ENCODE measurements around the gene USP25. TPM values are rescaled to one million over a fixed set of nuclear protein-coding genes. Genes with fewer than 3 reads are reported as not detected.

Gene USP25
- total and polyA plus RNA-seq, 2 of the 8 experiments (the other 6 are each of a cell fraction or from before 2014, with no cell fraction given), result 11.2 to 48.1 TPM

GRCh38 chr21:15929536-15929935, 199.8 kb downstream of the USP25 start:
- POLR2A ChIA-PET (ENCODE audit: partially characterized antibody), result no interaction called here
- Histone ChIP-seq H3K4ac (replicated peaks; ENCODE audit: insufficient read length, low read depth, low read length) (no peak overlapping the region), H3K27ac (ENCODE audit: low read depth, low read length) (no peak overlapping the region), H3K4me1 (replicated peaks in 1 of 4; ENCODE audit: control insufficient read depth in 3 of 4, insufficient read depth in 4 of 4, low read length in 3 of 4) (no peaks in the 10 kb centered on the region), H2BK120ac (replicated peaks; ENCODE audit: low read depth, low read length) (no peak overlapping the region), H3K36me3 (ENCODE audit: control insufficient read depth in 2 of 4, insufficient read depth in 4 of 4, low read length in 3 of 4) (no peaks in the 10 kb centered on the region), H2AK5ac (ENCODE audit: low read depth, low read length) (no peak overlapping the region), H2BK15ac (ENCODE audit: low read length) (no peak overlapping the region), H3K79me1 (ENCODE audit: low read depth, low read length) (no peaks in the 10 kb centered on the region), H3K9ac (replicated peaks in 1 of 4; ENCODE audit: extremely low read depth in 1 of 4, low read depth in 3 of 4, low read length in 3 of 4) (no peak overlapping the region), H3K9me3 (ENCODE audit: insufficient read depth in 2 of 2, low read depth in 1 of 2, low read length in 1 of 2) (no peaks in the 10 kb centered on the region), H3K23ac (ENCODE audit: insufficient read length) (no peak overlapping the region), H3K79me2 (ENCODE audit: control insufficient read depth in 1 of 2, insufficient read depth in 2 of 2, low read length in 2 of 2) (no peaks in the 10 kb centered on the region), H4K20me1 (replicated peaks in 1 of 2; ENCODE audit: control insufficient read depth in 1 of 2, insufficient read depth in 2 of 2, low read length in 2 of 2) (no peaks in the 10 kb centered on the region), H3K27me3 (replicated peaks in 1 of 4; ENCODE audit: control insufficient read depth in 3 of 4, extremely low read depth in 1 of 4, insufficient read depth in 3 of 4, low read length in 3 of 4) (no peaks in the 10 kb centered on the region), H4K8ac (ENCODE audit: extremely low read depth, insufficient read depth, low read length) (no peak overlapping the region), H3K4me2 (ENCODE audit: insufficient read depth in 1 of 2, low read depth in 2 of 2, low read length in 2 of 2) (no peak overlapping the region), H2BK12ac (ENCODE audit: low read depth, low read length) (no peak overlapping the region), H2BK5ac (ENCODE audit: low read depth, low read length) (no peak overlapping the region), H3K4me3 (ENCODE audit: extremely low read depth in 1 of 4, insufficient read depth in 2 of 4, low read depth in 3 of 4, low read length in 4 of 4) (no peak overlapping the region), H2BK20ac (ENCODE audit: low read length) (no peak overlapping the region), H2AFZ (ENCODE audit: low read length) (no peak overlapping the region), H4K5ac (ENCODE audit: insufficient read length, low read depth, low read length) (no peak overlapping the region), H4K91ac (replicated peaks; ENCODE audit: insufficient read length, low read length) (no peak overlapping the region), H3K23me2 (ENCODE audit: low read depth, low read length) (no peaks in the 10 kb centered on the region), H3K56ac (replicated peaks; ENCODE audit: insufficient read length, low read depth, low read length) (no peak overlapping the region), H3K18ac (ENCODE audit: extremely low read depth, low read length) (no peak overlapping the region), H3K14ac (ENCODE audit: insufficient read length) (no peak overlapping the region)
- FAIRE-seq (no peak), DNase-seq (ENCODE audit: low read depth in 1 of 2, low spot score in 2 of 2) (no peak)
- no peak for TF ChIP-seq SIX5 (IDR thresholded peaks at IDR 0.05; ENCODE audit: low read depth, low read length)
- no peak for TF ChIP-seq TAF7 (optimal IDR thresholded peaks at IDR 0.05; ENCODE audit: borderline replicate concordance, low read depth, low read length)
- TF ChIP-seq SUZ12 (IDR thresholded peaks at IDR 0.05; ENCODE audit: low read length), result no peak
- TF ChIP-seq SP1 (IDR thresholded peaks at IDR 0.05; ENCODE audit: low read depth, low read length), result no peak
- TF ChIP-seq ZNF274 (IDR thresholded peaks at IDR 0.05; ENCODE audit: borderline replicate concordance, extremely low read depth, low read length), result no peak
- no peak for TF ChIP-seq NANOG (IDR thresholded peaks at IDR 0.05; ENCODE audit: insufficient read depth, low read depth, low read length, poor library complexity, severe bottlenecking)
- 89% methylated on average over 1 of the region's 1 CpG; no CpG with 5 or more reads in 1 of the 2 experiments for WGBS, 2 experiments (ENCODE audit: extremely low coverage in 1 of 2, insufficient coverage in 1 of 2, insufficient read length in 1 of 2, insufficient replicate concordance in 2 of 2, low coverage in 1 of 2, low lambda C conversion rate in 2 of 2, missing lambda C conversion rate in 1 of 2)
- CTCF ChIA-PET (ENCODE audit: partially characterized antibody), result interaction anchor here (1.2 kb wide), 1 partner anchor 12 kb away, joined by 3 read pairs; no protein-coding TSS in a partner anchor

Measured in H1 (cell line).